Activated naive CD8-positive, alpha-beta T cell treated with anti-CD3 and anti-CD28 coated beads, Interleukin-2, amount 50 U/mL, for 16 hours (primary cell): ENCODE results near the gene CDK6.

ENCODE experiments used
- DNase-seq: peaks from one replicate; pipeline ENCODE4 v3.0.0-alpha.2; 2020; ENCODE audit warnings: low read depth, low spot score

The CDK6 gene

GRCh38 chr7:92645114-92646061, 191.0 kb downstream of the CDK6 start:
- DNase-seq, result no peak

GRCh38 chr7:92644406-92645113, 191.8 kb downstream of the CDK6 start:
- DNase-seq, result no peak

- DNase-seq, result no peak
Measured at GRCh38 chr7:92643821-92644220, 192.6 kb downstream of the CDK6 start.

GRCh38 chr7:92641921-92642511, 194.4 kb downstream of the CDK6 start:
- no peak for DNase-seq

GRCh38 chr7:92639966-92640365, 196.4 kb downstream of the CDK6 start:
- DNase-seq, result no peak

GRCh38 chr7:92639213-92639896, 197.0 kb downstream of the CDK6 start:
- DNase-seq, result no peak

GRCh38 chr7:92636018-92636560, 200.3 kb downstream of the CDK6 start:
- no peak for DNase-seq

GRCh38 chr7:92635538-92635937, 200.8 kb downstream of the CDK6 start:
- DNase-seq, result no peak

GRCh38 chr7:92634924-92635519, 201.4 kb downstream of the CDK6 start:
- no peak for DNase-seq

- no peak for DNase-seq
Measured at GRCh38 chr7:92634205-92634604, 202.2 kb downstream of the CDK6 start.

- no peak for DNase-seq
Measured at GRCh38 chr7:92633211-92633906, 203.0 kb downstream of the CDK6 start.

GRCh38 chr7:92632791-92633190, 203.6 kb downstream of the CDK6 start:
- DNase-seq, result no peak

GRCh38 chr7:92631850-92632487, 204.4 kb downstream of the CDK6 start:
- DNase-seq, result no peak

GRCh38 chr7:92631067-92631849, 205.1 kb downstream of the CDK6 start:
- peak; percentile 24 for DNase-seq

- DNase-seq, result no peak
Measured at GRCh38 chr7:92629779-92630178, 206.6 kb downstream of the CDK6 start.

GRCh38 chr7:92627956-92628355, 208.4 kb downstream of the CDK6 start:
- no peak for DNase-seq

GRCh38 chr7:92626281-92626809, 210.0 kb downstream of the CDK6 start:
- DNase-seq, result no peak

- no peak for DNase-seq
Measured at GRCh38 chr7:92625617-92626016, 210.8 kb downstream of the CDK6 start.
